Mesenteric fat pad (tissue), 1 donor: ENCODE data around the gene COL12A1. TPM values are rescaled to one million over a fixed set of nuclear protein-coding genes. Genes with fewer than 3 reads are reported as not detected.
"Not testable (repeated sequence)": the region's sequence is repeated elsewhere in the genome, so short reads cannot be mapped to it uniquely, and the experiment has no call there.

Experiments
- DNase-seq: peaks from one replicate; pipeline ENCODE4 v3.0.0-alpha.2; 2020; ENCODE audit warnings: low spot score
- total RNA-seq: library from RNA; stranded (reverse); fragmentation: NEBNext Ultra II Directional; extraction: Animal tissue kit (Norgen Biotek cat#: 25700); gene quantifications from one replicate; pipeline ENCODE4 v1.2.1, GENCODE V29; 2021
- donor health status: DM: yes; HTN: yes; CAD: no.

COL12A1 gene
- total RNA-seq, 1 donor from 2014 or later = 376 TPM

DNA sequence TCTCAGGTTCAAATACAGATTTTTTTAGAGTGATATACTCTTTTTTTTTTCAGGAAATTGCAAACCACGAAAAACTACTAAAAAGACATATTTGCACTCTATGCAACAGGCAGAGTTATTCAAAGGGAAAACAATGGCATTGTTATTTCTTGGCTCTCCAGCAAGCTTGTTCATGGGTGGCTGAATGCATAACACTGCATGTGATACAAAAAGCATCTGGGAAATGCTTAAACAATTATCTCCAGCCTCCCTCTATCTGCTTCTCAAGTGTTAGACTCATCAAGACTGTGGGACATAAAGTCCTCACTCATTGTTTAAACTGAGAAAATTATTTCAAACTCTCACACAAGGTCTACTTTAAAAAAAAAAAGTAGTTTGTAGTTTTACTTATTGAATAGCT is 7.3 kb upstream of the COL12A1 start:
- DNase-seq = no peak

DNA sequence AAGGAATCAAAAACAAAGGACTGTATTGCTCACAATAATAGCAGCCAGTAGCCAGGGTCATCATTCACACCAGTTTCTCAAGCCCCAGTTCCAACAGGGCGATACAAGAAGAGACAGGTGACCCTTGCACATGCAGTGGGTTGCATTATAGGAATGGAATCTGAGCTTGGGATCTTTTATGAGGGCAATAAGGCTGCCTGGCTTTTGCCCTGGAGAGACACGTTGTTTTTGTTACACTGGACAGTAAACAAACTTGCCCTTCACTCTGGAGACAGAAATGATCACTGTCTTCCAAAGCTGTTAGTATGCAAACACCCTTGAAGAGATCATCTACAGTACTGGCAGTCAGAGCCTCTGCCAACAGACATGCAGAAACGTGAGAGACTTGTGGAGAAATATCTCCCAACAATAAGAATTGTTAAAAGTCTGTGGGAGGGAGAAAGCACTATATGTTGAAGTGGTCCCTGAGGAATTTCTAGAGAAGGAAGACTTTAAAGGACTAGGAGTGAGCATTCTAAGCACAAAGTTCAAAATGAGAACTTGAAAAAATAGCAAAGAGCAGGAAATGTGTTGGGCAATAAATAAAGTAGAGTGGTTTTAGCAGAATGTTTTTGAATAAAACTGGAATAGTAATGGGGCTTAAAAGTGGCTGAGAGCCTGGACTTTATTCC is 6.2 kb upstream of the COL12A1 start:
- no peak for DNase-seq

DNA sequence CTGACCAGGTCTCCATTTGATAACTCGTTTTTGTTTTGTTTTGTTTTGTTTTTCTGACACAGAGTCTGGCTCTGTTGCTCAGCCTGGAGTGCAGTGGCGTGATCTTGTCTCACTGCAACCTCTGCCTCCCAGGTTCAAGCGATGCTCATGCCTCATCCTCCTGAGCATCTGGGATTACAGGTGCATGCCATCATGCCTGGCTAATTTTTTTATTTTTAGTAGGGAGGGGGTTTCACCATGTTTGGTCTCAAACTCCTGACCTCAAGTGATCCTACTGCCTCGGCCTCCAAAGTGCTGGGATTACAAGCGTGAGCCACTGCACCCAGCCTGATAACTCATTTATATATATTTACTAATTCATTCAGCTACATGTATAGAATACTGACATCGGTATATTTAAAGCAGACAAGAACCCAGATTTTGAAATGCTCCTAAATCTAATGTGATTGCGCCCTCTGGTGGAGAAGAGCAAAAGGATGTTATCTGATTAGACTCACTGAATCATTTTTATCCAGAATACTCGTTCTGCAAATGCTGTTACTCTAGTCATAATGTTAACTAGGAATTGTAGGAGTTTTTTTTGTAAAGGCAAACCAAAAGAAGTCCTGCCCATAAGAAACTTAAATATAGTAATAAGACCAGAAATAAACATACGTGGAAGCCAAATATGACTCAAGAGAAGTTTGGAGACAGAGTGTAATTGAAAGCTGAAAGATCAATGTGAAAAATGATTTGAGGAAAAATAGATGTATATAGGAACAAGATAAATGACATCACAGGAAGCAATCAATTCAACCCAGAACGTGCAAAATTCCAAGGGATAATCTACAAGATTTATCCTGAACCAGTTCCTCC is 5.3 kb upstream of the COL12A1 start:
- no peak for DNase-seq

DNA sequence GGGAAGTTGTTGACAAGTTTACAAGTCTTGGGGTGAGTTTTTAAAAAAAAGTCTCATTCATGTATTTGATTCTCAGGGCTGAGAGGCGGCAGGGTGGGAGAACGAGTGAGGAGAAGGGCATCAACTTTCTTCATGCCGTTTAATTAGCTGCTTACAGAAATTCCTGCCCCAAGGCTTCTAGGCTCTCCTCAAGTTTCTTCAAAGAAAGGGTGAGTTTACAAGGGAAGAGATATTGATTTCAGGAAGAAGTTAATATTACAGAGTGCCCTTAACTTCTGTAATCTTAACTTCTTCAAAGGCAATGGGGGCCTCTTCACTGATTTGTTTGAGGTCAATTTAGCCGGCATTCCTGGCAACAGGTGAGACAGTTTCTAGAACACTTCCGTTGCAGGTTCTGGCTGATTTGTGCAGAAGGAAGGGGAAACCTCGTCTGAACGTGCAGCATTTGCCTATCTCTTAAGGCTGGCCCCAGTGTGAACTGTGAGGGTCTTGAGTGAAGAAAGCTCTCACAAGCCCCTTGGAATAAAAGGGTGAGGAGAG is 3.4 kb upstream of the COL12A1 start:
- DNase-seq = no peak

DNA sequence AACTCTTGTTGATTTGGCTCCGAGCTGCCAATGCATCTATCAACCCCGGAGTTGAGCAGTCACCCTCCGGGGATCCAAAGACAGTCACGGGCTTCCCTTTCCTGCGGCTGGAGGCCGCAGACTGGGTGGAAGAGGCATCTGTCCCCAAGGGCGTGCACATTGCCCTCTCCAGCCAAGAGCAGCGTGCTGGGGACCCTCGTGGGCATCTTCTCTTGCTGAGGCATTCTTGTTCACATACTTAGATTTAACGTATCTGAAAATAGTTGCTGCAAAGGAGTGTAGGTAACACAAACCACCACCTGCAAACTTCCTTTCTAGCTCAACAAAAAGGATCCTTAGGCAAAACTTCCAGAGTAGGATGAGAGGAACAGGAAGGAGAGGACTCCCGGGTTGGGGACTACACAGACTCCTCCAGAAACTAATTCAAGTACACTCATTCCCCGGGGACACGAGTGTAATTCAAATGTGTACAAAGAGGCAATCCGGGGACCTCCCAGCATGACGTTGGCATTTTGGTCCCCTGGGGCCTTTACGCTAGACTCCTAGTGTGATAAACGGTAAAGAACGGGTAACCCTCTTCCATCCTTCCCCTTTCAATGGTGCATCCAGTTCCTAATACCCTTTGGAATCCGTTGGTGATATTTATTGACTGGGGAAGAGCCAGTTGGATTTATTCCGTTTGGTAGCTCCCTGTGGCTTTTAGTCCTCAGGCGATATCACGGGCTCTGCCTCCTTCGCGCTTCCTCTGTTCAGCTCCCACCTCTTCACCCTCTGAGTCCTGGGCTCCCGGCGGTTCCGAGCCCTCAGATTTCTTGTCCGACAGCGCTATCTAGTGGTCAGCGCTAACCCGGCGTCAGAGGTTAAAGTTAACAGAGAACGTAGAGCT is 2.7 kb upstream of the COL12A1 start:
- no peak for DNase-seq

DNA sequence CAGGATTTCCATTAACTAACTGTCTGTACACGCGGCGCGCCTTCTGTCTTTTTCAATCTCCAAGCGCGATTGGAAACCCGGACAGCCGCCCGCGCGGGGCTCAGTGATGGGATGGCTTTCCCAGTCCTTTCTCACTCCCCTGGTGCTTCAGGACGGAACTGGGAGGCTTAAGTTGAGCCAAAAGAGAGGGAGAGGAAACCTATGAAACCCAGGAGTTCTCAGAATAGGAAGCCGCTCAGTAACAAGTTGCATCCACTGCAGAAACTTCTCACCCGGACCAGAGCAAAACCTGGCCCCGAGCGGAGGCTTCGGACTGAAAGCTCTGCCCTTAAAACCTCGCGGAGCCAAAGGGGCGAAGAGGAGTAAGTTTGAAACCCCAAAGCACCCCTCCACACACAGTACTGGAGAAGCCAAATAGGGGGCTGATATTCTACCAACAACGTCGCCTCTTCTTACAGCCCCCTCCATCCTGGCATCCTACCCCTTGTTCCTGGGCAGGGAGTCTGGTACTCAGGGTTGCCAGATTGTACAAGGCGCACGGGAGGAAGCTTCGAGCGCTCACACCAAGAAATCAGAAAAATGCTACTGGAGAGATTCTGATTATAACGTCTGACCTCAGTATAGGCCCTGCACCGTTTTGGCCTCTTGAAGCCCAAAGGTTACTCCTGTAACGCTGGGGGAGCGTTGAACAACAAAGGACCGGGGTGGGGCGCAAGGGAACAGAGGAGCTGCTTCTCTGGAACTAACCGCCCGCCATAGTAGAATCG is 906 bp upstream of the COL12A1 start:
- no peak for DNase-seq

DNA sequence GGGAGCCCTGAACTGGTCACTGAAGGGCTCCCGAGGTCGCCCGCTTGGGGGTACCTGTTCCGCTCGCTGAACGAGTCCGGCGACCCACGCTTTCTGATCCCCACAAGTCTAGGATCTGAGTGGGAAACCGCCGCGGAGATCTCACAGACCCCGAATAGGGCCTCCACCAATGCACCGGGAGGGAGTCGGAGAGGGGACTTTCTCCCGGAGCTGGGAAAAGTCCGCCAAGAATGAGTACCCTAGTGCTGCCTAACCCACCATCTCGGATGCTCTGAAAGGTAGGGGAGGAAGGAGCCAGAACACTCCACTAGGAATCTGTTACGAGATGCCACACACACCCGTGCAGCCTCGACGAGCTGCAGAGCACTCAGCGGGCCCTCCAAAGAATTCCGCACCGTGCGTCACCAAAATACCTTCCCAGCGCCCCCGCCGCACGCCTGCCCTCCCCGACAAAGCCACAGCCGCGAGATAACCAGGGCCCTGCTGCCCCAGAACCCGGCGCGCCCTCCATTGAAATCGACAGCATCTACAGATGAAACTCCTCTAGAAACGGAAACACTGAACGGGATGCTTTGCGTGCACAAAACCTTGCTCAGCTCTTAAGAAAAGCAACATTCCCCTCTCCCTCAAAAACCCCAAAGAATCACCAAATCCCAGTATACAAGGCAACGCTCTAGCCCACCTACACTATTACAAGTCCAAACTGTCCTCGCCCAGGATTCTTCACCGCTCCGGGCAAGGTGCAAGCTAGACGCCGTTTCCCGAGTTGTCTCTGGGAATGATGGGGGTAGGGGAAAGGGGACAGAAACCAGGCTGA is 686 bp downstream of the COL12A1 start:
- DNase-seq = no peak

DNA sequence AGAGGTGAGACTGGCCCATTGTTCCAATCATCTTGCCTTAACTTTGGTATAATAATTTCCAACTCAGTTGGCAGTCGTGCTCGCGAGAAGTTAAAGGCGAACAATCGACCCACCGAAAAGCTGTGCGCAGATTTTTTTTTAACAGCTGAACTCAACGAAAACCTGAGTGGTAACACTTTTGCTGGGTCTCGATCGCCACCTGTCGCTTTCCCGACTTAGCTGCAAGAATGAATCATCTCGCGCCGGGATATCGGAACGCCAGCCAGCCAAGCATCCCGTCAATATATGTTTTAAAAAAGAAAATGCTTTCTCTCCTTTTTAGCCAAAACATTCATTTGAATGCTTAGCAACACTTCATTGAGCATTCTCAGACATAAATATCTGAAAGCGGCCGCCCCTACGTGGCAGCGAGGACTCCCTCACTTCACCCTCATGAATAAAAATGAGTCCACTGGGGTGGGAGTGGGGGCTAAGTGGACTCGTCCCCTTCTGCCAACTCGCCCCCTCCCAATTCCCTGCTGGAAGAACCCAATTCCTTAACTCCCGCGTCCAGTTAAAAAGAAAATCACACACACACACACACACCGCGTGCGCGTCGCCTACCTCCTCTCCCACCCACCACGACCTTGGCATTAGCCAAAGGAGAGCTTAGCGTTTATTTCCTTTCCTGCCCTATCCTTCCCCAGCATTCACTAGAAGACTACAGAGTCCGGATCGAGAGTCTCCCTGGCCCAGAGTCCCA is 1.5 kb downstream of the COL12A1 start:
- DNase-seq = no peak

DNA sequence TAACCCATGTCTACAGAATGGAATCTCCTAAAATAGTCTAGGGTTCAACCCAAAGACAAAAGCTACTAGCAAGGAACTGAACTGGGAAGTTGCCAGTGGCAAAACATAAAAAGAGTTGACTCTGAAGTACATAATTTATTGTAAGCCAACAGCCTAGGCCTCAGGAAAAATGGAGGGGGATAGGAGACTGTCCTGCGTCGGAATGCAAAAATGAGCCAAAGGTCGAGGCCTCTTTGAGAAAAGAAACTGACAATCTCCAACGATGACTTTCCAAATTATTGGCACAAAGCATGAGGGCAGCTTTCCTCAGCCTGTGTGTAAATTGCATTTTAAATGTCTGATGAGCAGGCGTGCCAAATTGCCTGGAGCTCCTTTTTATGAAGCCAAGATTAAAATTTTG is 2.1 kb downstream of the COL12A1 start:
- no peak for DNase-seq

DNA sequence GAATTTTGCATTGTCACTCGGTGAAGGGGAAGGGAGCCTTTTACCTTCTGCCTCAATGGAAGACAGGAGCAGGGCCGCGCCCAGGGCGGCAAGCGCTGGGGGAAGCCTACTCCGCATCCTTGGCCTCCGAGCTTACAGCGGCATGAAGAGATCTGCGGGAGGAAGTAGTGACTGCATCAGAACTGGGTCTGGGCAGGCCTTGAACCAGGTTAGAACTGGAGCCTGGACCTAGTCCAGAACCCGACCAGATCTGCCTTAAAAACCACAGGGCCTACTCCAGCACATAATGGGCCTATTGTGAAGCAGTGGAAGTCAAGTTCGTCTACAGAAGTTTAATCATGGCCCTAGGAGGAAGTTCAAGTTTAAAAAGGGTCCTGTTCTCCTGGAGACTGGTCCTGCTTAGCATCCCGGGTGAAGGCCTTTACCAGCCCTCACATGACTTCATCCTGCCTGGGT is 3.1 kb downstream of the COL12A1 start:
- DNase-seq = no peak

DNA sequence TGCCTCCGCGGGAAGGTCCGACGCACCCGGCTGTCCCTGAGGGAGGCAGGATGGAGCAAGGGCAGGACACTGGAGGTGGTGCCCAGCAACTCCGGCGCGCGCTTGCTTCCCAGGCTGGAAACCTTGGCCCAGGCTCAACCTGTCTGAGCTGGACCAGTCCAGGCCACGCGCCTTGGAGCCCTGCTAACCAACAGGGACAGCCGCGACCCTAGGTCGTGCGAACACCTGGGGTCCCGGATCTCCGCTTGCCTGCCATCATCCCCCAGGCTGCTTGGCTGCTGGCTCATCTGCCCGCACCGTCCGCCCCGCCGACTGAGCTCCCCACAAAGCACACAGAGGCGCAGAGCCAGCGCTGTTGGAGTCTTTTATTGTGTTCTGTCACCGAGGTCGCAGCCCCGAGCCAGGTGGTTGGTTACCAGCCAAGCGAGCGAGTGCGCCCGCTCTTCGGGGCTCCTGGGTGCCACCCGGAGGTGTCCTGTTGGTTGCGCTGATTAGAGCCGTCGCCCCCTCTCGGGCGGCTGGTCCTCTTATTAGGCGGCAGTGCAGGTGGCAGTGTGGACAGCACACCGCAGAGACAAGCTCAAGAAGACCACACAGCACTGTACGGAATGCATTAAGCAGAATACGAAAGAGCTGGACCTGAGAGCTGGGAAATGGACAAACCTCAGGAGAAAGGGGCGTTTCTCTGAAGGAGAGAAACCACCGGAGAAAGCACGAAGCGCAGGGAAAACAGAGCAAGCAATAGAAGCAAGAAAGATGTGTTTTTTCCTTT is 3.8 kb downstream of the COL12A1 start:
- DNase-seq = no peak

DNA sequence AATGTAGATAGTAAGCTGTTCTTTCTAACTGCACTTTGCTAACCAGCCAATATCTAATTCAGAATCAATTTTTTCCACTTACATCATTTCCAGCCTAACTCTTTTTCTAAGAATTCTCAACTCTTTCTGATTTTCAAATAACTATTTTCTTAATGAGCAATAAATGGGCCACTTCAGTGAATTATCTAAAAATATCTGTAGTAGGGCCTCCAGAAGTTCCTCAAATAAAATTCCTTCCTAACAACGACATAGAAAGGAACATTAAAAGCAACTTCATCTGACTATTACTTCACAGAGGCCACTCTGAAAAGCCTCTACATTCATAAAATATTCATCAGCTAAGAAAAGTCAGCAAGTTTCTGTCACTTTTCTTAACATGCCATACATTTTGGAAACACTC is 4.8 kb downstream of the COL12A1 start:
- DNase-seq = no peak

DNA sequence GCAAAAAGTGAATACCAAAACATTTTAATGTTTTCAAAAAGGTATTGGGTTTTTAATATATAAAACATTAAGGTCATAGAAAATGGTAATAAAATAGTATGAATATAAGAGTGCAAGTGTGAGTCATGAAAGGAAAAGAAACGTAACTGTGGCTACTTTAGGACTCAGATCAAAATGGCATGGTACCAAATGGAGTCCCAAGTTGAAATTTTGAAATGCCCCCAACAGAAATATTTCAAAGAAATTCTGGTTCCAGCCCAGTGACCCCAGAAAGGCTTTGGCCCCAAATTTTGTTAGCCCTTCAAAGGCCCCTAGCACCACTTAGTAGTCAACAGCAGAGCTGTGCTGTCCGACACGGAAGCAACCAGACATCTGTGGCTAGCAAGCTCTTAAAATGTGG is 6.0 kb downstream of the COL12A1 start:
- DNase-seq = no peak

DNA sequence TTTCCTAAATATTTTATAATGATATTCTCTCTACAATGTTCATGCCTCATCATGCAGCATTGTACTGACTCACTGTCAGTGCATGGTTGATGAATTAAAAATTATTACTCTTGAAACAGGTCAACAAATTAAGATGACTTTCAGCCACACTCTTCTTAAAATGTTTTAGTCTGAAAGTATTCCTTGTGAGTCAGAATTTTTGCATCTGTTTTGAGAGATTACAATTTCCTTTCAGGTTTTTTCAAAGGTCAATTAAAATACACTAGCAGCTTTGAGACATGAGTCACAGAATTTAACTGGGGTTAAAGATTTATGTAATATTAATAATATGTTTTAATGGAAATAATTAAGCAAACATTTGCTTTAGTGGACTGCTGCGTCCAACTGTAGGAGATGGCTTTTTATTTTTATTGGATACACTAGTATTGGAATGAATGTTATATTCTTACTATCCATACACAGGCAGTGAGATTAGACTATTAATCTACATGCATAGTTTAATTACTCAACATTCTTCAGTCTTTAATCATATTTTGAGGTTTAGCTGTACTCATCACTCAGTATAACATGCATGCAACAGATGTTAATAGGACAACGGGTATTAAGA is 9.7 kb downstream of the COL12A1 start:
- no peak for DNase-seq

DNA sequence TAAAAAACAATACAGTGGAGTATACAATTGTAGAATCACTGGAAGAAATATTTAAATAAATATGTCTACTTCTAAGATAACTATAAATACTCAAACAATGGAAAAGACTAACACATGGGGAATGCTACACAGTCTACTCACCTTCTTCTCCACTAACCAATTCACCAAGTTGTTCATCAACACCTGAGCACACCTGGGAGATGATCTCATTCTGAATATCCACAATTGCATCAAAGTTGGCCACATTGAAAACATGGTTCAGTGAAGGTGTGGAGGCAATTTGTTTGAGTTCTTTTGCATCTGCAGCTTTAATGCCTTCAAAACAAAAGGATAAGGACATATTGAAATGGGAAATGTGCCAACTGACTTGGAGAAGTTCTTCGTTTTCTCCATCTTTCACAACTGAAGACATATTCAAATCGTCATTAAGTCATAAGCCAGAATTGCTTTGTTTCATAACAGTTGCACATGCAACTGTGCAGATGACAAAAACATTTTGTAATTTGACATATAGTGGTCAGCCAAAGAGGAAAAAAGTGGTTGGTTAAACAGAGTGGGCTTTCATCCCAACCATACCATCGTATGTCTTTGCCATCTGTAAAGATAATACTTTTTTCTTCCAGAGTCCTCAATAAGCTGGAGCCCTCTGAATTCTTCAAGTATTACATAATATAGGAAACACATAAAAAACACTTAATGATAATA is 17.5 kb downstream of the COL12A1 start:
- DNase-seq = no peak

DNA sequence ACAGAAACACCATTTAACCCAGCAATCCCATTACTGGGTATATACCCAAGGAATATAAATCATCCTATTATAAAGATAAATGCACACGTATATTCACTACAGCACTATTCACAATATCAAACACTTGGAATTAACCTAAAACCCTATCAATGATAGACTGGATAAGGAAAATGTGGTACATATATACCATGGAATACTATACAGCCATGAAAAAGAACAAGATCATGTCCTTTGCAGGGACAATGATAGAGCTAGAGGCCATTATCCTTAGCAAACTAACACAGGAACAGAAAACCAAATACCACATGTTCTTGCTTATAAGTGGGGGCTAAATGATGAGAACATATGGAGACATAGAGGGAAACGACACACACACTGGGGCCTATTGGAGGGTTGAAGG is 19.3 kb downstream of the COL12A1 start:
- DNase-seq = not testable (repeated sequence)

DNA sequence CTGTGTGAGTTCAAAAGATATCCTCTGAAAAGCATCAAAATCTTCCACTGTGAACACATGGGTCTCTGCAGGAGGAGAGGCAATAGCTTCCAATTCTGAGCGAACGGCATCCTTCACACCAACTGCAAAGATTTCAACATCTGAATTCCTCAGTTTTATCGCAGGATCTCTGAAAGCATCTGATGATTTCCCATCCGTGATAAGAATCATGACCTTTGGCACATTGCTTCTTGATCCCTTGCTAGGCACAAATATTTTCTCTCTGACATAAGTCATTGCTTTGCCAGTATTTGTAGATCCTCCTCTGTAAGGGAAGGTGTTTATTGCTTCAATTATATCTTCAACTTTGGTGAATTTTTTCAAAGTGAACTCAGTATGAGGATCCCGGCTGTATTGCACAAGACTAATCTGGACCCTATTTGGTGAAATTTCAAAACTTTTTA is 22.7 kb downstream of the COL12A1 start:
- no peak for DNase-seq
